Forelimb muscle (tissue), 1 donor: Measurements from ENCODE around the gene KAZN. TPM values are rescaled to one million over a fixed set of nuclear protein-coding genes. Genes with fewer than 3 reads are reported as not detected.

Source experiments
- DNase-seq: peaks from one replicate; pipeline ENCODE4 v3.0.0-alpha.2; 2013; ENCODE audit warnings: low read depth
- polyA plus RNA-seq: library from polyadenylated mRNA; unstranded; fragments of 120-200 nt; gene quantifications from one replicate; pipeline ENCODE4 v1.2.1, GENCODE V29; 2013; ENCODE audit not compliant: insufficient read length

The KAZN gene
- polyA plus RNA-seq, 1 donor: 12.8 TPM

- no peak for DNase-seq
Observed at GRCh38 chr1:14647777-14648176, 49.3 kb downstream of the KAZN start.

- DNase-seq: no peak
Observed at GRCh38 chr1:14648391-14648790, 49.9 kb downstream of the KAZN start.

GRCh38 chr1:14648896-14649855 is 50.7 kb downstream of the KAZN start:
- DNase-seq: no peak

GRCh38 chr1:14649976-14650375 is 51.5 kb downstream of the KAZN start:
- DNase-seq: no peak

GRCh38 chr1:14650951-14651350 is 52.5 kb downstream of the KAZN start:
- DNase-seq: no peak

GRCh38 chr1:14652840-14653239 is 54.4 kb downstream of the KAZN start:
- DNase-seq: no peak

GRCh38 chr1:14653461-14653960 is 55.0 kb downstream of the KAZN start:
- no peak for DNase-seq

GRCh38 chr1:14654554-14654953 is 56.1 kb downstream of the KAZN start:
- DNase-seq: no peak

- no peak for DNase-seq
Observed at GRCh38 chr1:14655385-14655784, 56.9 kb downstream of the KAZN start.

- no peak for DNase-seq
Observed at GRCh38 chr1:14656384-14656937, 58.0 kb downstream of the KAZN start.

- DNase-seq: no peak
Observed at GRCh38 chr1:14658642-14659041, 60.2 kb downstream of the KAZN start.

GRCh38 chr1:14659913-14660312 is 61.4 kb downstream of the KAZN start:
- DNase-seq: no peak

GRCh38 chr1:14660801-14661200 is 62.3 kb downstream of the KAZN start:
- no peak for DNase-seq

GRCh38 chr1:14661222-14661621 is 62.7 kb downstream of the KAZN start:
- peak; percentile 81 for DNase-seq

GRCh38 chr1:14662116-14662515 is 63.6 kb downstream of the KAZN start:
- no peak for DNase-seq

- DNase-seq: no peak
Observed at GRCh38 chr1:14663773-14664172, 65.3 kb downstream of the KAZN start.

- DNase-seq: no peak
Observed at GRCh38 chr1:14666373-14666772, 67.9 kb downstream of the KAZN start.

GRCh38 chr1:14666962-14667650 is 68.6 kb downstream of the KAZN start:
- DNase-seq: no peak

- DNase-seq: no peak
Observed at GRCh38 chr1:14667651-14667984, 69.1 kb downstream of the KAZN start.

GRCh38 chr1:14668538-14668937 is 70.1 kb downstream of the KAZN start:
- DNase-seq: no peak

- no peak for DNase-seq
Observed at GRCh38 chr1:14672005-14672404, 73.5 kb downstream of the KAZN start.

GRCh38 chr1:14674030-14674429 is 75.5 kb downstream of the KAZN start:
- DNase-seq: no peak

GRCh38 chr1:14676400-14676799 is 77.9 kb downstream of the KAZN start:
- no peak for DNase-seq
